ENCODE data around the gene THSD4. TPM values are rescaled to one million over a fixed set of nuclear protein-coding genes. Genes with fewer than 3 reads are reported as not detected.

THSD4 gene
- total RNA-seq, 1 experiment from 2014 or later, result 0.29 TPM

- TF ChIP-seq, protein P1, sequence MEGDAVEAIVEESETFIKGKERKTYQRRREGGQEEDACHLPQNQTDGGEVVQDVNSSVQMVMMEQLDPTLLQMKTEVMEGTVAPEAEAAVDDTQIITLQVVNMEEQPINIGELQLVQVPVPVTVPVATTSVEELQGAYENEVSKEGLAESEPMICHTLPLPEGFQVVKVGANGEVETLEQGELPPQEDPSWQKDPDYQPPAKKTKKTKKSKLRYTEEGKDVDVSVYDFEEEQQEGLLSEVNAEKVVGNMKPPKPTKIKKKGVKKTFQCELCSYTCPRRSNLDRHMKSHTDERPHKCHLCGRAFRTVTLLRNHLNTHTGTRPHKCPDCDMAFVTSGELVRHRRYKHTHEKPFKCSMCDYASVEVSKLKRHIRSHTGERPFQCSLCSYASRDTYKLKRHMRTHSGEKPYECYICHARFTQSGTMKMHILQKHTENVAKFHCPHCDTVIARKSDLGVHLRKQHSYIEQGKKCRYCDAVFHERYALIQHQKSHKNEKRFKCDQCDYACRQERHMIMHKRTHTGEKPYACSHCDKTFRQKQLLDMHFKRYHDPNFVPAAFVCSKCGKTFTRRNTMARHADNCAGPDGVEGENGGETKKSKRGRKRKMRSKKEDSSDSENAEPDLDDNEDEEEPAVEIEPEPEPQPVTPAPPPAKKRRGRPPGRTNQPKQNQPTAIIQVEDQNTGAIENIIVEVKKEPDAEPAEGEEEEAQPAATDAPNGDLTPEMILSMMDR (IDR thresholded peaks at IDR 0.05; ENCODE audit: insufficient read depth in 1 of 2, low read depth in 1 of 2, low read length in 1 of 2, severe bottlenecking in 1 of 2, unreplicated experiment in 1 of 2), result no peak
- BruUV-seq (replicated peaks), result no TSS peak
- CTCF ChIA-PET, result interaction anchor here (1.3 to 1.8 kb wide), 2 partner anchors 11 to 51 kb away, joined by 7 to 10 read pairs; no protein-coding TSS in a partner anchor
- H3K4me1 ChIP-seq, result peaks cover 46% of the 10 kb centered on the region
- no peaks in the 10 kb centered on the region for H3K36me3 ChIP-seq (ENCODE audit: control insufficient read depth, insufficient read depth, low read length)
- no peak overlapping the region for H3K4me3 ChIP-seq (ENCODE audit: low read depth, low read length)
- intact Hi-C loops (cut with micrococcal nuclease; ENCODE audit: unreplicated experiment), result no loop called here
- no peak for DNase-seq
- POLR2A ChIA-PET, result no interaction called here
- Mint-ChIP-seq H3K4me1 (ENCODE audit: low read depth, unreplicated experiment) (peaks cover 40% of the 10 kb centered on the region), H3K27me3 (ENCODE audit: insufficient read depth, unreplicated experiment) (no peaks in the 10 kb centered on the region), H3K9me3 (ENCODE audit: unreplicated experiment) (no peaks in the 10 kb centered on the region), H3K4me3 (ENCODE audit: unreplicated experiment) (no peak overlapping the region), H3K27ac (ENCODE audit: unreplicated experiment) (no peak overlapping the region), H3K36me3 (ENCODE audit: insufficient read depth, unreplicated experiment) (no peaks in the 10 kb centered on the region)
- no peaks in the 10 kb centered on the region for H3K9me3 ChIP-seq
- H3K27me3 ChIP-seq (replicated peaks; ENCODE audit: control insufficient read depth, insufficient read depth, low read length), result no peaks in the 10 kb centered on the region
These were observed 627.7 kb downstream of the THSD4 start for GRCh38 chr15:71742964-71743363.

DNA sequence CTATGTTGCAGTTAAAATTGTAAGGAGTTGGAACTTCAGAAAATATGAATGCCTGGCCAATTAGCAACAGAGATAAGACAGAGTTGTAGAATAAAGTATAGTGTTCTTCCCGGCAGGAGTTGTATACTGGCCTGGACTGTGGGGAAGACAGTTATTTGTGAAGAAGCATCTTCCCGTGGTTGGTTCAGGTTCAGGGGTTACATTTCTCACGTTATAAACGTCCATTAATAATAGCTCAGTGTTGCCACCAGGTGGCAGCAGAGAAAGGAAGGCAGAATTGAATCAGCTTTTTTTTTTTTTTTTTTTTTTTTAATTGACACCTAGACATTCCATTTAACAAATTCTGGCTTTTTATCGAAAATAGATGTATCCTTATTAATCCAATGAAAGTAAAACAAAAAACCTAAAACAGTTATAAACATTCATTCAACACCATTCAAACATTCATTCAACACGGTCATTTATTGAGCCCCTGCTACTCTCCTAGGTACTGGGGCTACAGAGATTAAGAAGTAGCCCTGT is 628.7 kb downstream of the THSD4 start:
- Histone ChIP-seq H3K36me3 (ENCODE audit: control insufficient read depth, insufficient read depth, low read length) (no peaks in the 10 kb centered on the region), H3K4me3 (ENCODE audit: low read depth, low read length) (no peak overlapping the region), H3K4me1 (peaks cover 47% of the 10 kb centered on the region), H3K27me3 (replicated peaks; ENCODE audit: control insufficient read depth, insufficient read depth, low read length) (no peaks in the 10 kb centered on the region), H3K9me3 (no peaks in the 10 kb centered on the region)
- ChIA-PET POLR2A (interaction anchor here (0.6 to 0.9 kb wide), 4 partner anchors 64 to 509 kb away, joined by 3 to 9 read pairs (median 6); no protein-coding TSS in a partner anchor), CTCF (interaction anchor here (0.5 to 1.8 kb wide), 34 partner anchors 9 to 1428 kb away, joined by 3 to 13 read pairs (median 4); partner anchors contain the start of genes MYO9A and SENP8)
- Mint-ChIP-seq H3K36me3 (ENCODE audit: insufficient read depth, unreplicated experiment) (no peaks in the 10 kb centered on the region), H3K27me3 (ENCODE audit: insufficient read depth, unreplicated experiment) (no peaks in the 10 kb centered on the region), H3K4me3 (ENCODE audit: unreplicated experiment) (no peak overlapping the region), H3K9me3 (ENCODE audit: unreplicated experiment) (no peaks in the 10 kb centered on the region), H3K27ac (ENCODE audit: unreplicated experiment) (no peak overlapping the region), H3K4me1 (ENCODE audit: low read depth, unreplicated experiment) (peaks cover 44% of the 10 kb centered on the region)
- DNase-seq, result peak; percentile 55 to 68
- intact Hi-C loops (cut with micrococcal nuclease; ENCODE audit: unreplicated experiment), result loop anchor here (1.0 kb wide), 1 partner anchor 57 kb away; no protein-coding TSS in a partner anchor
- TF ChIP-seq, protein P1 (IDR thresholded peaks at IDR 0.05; ENCODE audit: insufficient read depth in 1 of 2, low read depth in 1 of 2, low read length in 1 of 2, severe bottlenecking in 1 of 2, unreplicated experiment in 1 of 2), result peak; percentile 59 to 63
- no TSS peak for BruUV-seq (replicated peaks)

GRCh38 chr15:71746719-71747118 is 631.4 kb downstream of the THSD4 start:
- BruUV-seq (replicated peaks), result no TSS peak
- Mint-ChIP-seq H3K27me3 (ENCODE audit: insufficient read depth, unreplicated experiment) (no peaks in the 10 kb centered on the region), H3K27ac (ENCODE audit: unreplicated experiment) (peak overlapping the region; percentile 61), H3K9me3 (ENCODE audit: unreplicated experiment) (no peaks in the 10 kb centered on the region), H3K36me3 (ENCODE audit: insufficient read depth, unreplicated experiment) (no peaks in the 10 kb centered on the region), H3K4me3 (ENCODE audit: unreplicated experiment) (no peak overlapping the region), H3K4me1 (ENCODE audit: low read depth, unreplicated experiment) (peaks cover 32% of the 10 kb centered on the region)
- H3K27me3 ChIP-seq (replicated peaks; ENCODE audit: control insufficient read depth, insufficient read depth, low read length), result no peaks in the 10 kb centered on the region
- DNase-seq, result no peak
- POLR2A ChIA-PET, result no interaction called here
- CTCF ChIA-PET, result no interaction called here
- H3K4me3 ChIP-seq (ENCODE audit: low read depth, low read length), result no peak overlapping the region
- H3K4me1 ChIP-seq, result peaks cover 32% of the 10 kb centered on the region
- intact Hi-C loops (cut with micrococcal nuclease; ENCODE audit: unreplicated experiment), result loop anchor here (5.0 kb wide), 1 partner anchor 36 kb away; no protein-coding TSS in a partner anchor
- no peaks in the 10 kb centered on the region; the same call in 1 of the 2 replicates for H3K9me3 ChIP-seq
- no peaks in the 10 kb centered on the region for H3K36me3 ChIP-seq (ENCODE audit: control insufficient read depth, insufficient read depth, low read length)
- TF ChIP-seq, protein P1 (IDR thresholded peaks at IDR 0.05; ENCODE audit: insufficient read depth in 1 of 2, low read depth in 1 of 2, low read length in 1 of 2, severe bottlenecking in 1 of 2, unreplicated experiment in 1 of 2), result no peak
